ENCODE measurements around the gene IFNAR2.
A peak's percentile ranks its signal among the peaks of the same experiment; 100 is the strongest.

The IFNAR2 gene

GRCh38 chr21:33254766-33255165 lies 25.0 kb downstream of the IFNAR2 start:
- no peak overlapping the region for H2AFZ ChIP-seq (ENCODE audit: low read depth, low read length)
- H3K4me1 ChIP-seq (ENCODE audit: insufficient read depth, low read length), result no peaks in the 10 kb centered on the region
- H3K4me3 ChIP-seq (ENCODE audit: low read length), result no peak overlapping the region
- H3K27me3 ChIP-seq (ENCODE audit: insufficient read depth, low read length), result no peaks in the 10 kb centered on the region
- peaks cover 74% of the 10 kb centered on the region for H3K36me3 ChIP-seq (ENCODE audit: insufficient read depth, low read length)
- H3K9me3 ChIP-seq (ENCODE audit: low read length), result peaks cover 17% of the 10 kb centered on the region

GRCh38 chr21:33255404-33255803 lies 25.7 kb downstream of the IFNAR2 start:
- no peaks in the 10 kb centered on the region for H3K27me3 ChIP-seq (ENCODE audit: insufficient read depth, low read length)
- no peak overlapping the region for H2AFZ ChIP-seq (ENCODE audit: low read depth, low read length)
- no peaks in the 10 kb centered on the region for H3K4me1 ChIP-seq (ENCODE audit: insufficient read depth, low read length)
- peaks cover 17% of the 10 kb centered on the region for H3K9me3 ChIP-seq (ENCODE audit: low read length)
- H3K36me3 ChIP-seq (ENCODE audit: insufficient read depth, low read length), result peaks cover 72% of the 10 kb centered on the region
- no peak overlapping the region for H3K4me3 ChIP-seq (ENCODE audit: low read length)

GRCh38 chr21:33256019-33256418 lies 26.3 kb downstream of the IFNAR2 start:
- H3K4me1 ChIP-seq (ENCODE audit: insufficient read depth, low read length), result no peaks in the 10 kb centered on the region
- peaks cover 68% of the 10 kb centered on the region for H3K36me3 ChIP-seq (ENCODE audit: insufficient read depth, low read length)
- H2AFZ ChIP-seq (ENCODE audit: low read depth, low read length), result no peak overlapping the region
- H3K9me3 ChIP-seq (ENCODE audit: low read length), result peaks cover 17% of the 10 kb centered on the region
- no peaks in the 10 kb centered on the region for H3K27me3 ChIP-seq (ENCODE audit: insufficient read depth, low read length)
- no peak overlapping the region for H3K4me3 ChIP-seq (ENCODE audit: low read length)

- H2AFZ ChIP-seq (ENCODE audit: low read depth, low read length), result no peak overlapping the region
- peaks cover 17% of the 10 kb centered on the region for H3K9me3 ChIP-seq (ENCODE audit: low read length)
- no peaks in the 10 kb centered on the region for H3K4me1 ChIP-seq (ENCODE audit: insufficient read depth, low read length)
- H3K36me3 ChIP-seq (ENCODE audit: insufficient read depth, low read length), result peaks cover 58% of the 10 kb centered on the region
- no peak overlapping the region for H3K4me3 ChIP-seq (ENCODE audit: low read length)
- no peaks in the 10 kb centered on the region for H3K27me3 ChIP-seq (ENCODE audit: insufficient read depth, low read length)
Measured at GRCh38 chr21:33257094-33257803, 27.5 kb downstream of the IFNAR2 start.

GRCh38 chr21:33258475-33258874 lies 28.7 kb downstream of the IFNAR2 start:
- no peaks in the 10 kb centered on the region for H3K4me1 ChIP-seq (ENCODE audit: insufficient read depth, low read length)
- no peaks in the 10 kb centered on the region for H3K27me3 ChIP-seq (ENCODE audit: insufficient read depth, low read length)
- no peak overlapping the region for H3K4me3 ChIP-seq (ENCODE audit: low read length)
- H2AFZ ChIP-seq (ENCODE audit: low read depth, low read length), result no peak overlapping the region
- H3K36me3 ChIP-seq (ENCODE audit: insufficient read depth, low read length), result peaks cover 57% of the 10 kb centered on the region
- H3K9me3 ChIP-seq (ENCODE audit: low read length), result peaks cover 17% of the 10 kb centered on the region

GRCh38 chr21:33259428-33259827 lies 29.7 kb downstream of the IFNAR2 start:
- Histone ChIP-seq H2AFZ (ENCODE audit: low read depth, low read length) (no peak overlapping the region), H3K4me1 (ENCODE audit: insufficient read depth, low read length) (no peaks in the 10 kb centered on the region), H3K36me3 (ENCODE audit: insufficient read depth, low read length) (peaks cover 55% of the 10 kb centered on the region), H3K4me3 (ENCODE audit: low read length) (no peak overlapping the region), H3K9me3 (ENCODE audit: low read length) (peaks cover 20% of the 10 kb centered on the region), H3K27me3 (ENCODE audit: insufficient read depth, low read length) (no peaks in the 10 kb centered on the region)

- Histone ChIP-seq H3K9me3 (ENCODE audit: low read length) (peaks cover 20% of the 10 kb centered on the region), H3K4me1 (ENCODE audit: insufficient read depth, low read length) (no peaks in the 10 kb centered on the region), H3K36me3 (ENCODE audit: insufficient read depth, low read length) (peaks cover 52% of the 10 kb centered on the region), H3K4me3 (ENCODE audit: low read length) (no peak overlapping the region), H3K27me3 (ENCODE audit: insufficient read depth, low read length) (no peaks in the 10 kb centered on the region), H2AFZ (ENCODE audit: low read depth, low read length) (no peak overlapping the region)
Measured at GRCh38 chr21:33259995-33260394, 30.3 kb downstream of the IFNAR2 start.

GRCh38 chr21:33261635-33262034 lies 31.9 kb downstream of the IFNAR2 start:
- Histone ChIP-seq H2AFZ (ENCODE audit: low read depth, low read length) (no peak overlapping the region), H3K4me1 (ENCODE audit: insufficient read depth, low read length) (no peaks in the 10 kb centered on the region), H3K36me3 (ENCODE audit: insufficient read depth, low read length) (peaks cover 42% of the 10 kb centered on the region), H3K4me3 (ENCODE audit: low read length) (no peak overlapping the region), H3K9me3 (ENCODE audit: low read length) (peaks cover 20% of the 10 kb centered on the region), H3K27me3 (ENCODE audit: insufficient read depth, low read length) (no peaks in the 10 kb centered on the region)

- Histone ChIP-seq H3K36me3 (ENCODE audit: insufficient read depth, low read length) (peaks cover 29% of the 10 kb centered on the region), H2AFZ (ENCODE audit: low read depth, low read length) (no peak overlapping the region), H3K4me3 (ENCODE audit: low read length) (no peak overlapping the region)
Measured at GRCh38 chr21:33262921-33263320, 33.2 kb downstream of the IFNAR2 start.

GRCh38 chr21:33264561-33264960 lies 34.8 kb downstream of the IFNAR2 start:
- no peaks in the 10 kb centered on the region for H3K4me1 ChIP-seq (ENCODE audit: insufficient read depth, low read length)
- no peak overlapping the region for H2AFZ ChIP-seq (ENCODE audit: low read depth, low read length)
- no peaks in the 10 kb centered on the region for H3K27me3 ChIP-seq (ENCODE audit: insufficient read depth, low read length)
- no peak overlapping the region for H3K4me3 ChIP-seq (ENCODE audit: low read length)
- peaks cover 23% of the 10 kb centered on the region for H3K36me3 ChIP-seq (ENCODE audit: insufficient read depth, low read length)
- peaks cover 3% of the 10 kb centered on the region for H3K9me3 ChIP-seq (ENCODE audit: low read length)

More at GRCh38 chr21:33262921-33263320, 33.2 kb downstream of the IFNAR2 start:
- no peaks in the 10 kb centered on the region for H3K4me1 ChIP-seq (ENCODE audit: insufficient read depth, low read length)
- H3K9me3 ChIP-seq (ENCODE audit: low read length), result peaks cover 7% of the 10 kb centered on the region
- no peaks in the 10 kb centered on the region for H3K27me3 ChIP-seq (ENCODE audit: insufficient read depth, low read length)

- Histone ChIP-seq H3K9me3 (ENCODE audit: low read length) (peaks cover 3% of the 10 kb centered on the region), H3K4me1 (ENCODE audit: insufficient read depth, low read length) (no peaks in the 10 kb centered on the region), H3K36me3 (ENCODE audit: insufficient read depth, low read length) (peaks cover 21% of the 10 kb centered on the region), H3K4me3 (ENCODE audit: low read length) (no peak overlapping the region), H2AFZ (ENCODE audit: low read depth, low read length) (no peak overlapping the region), H3K27me3 (ENCODE audit: insufficient read depth, low read length) (no peaks in the 10 kb centered on the region)
Measured at GRCh38 chr21:33265664-33266049, 35.9 kb downstream of the IFNAR2 start.

- Histone ChIP-seq H3K27me3 (ENCODE audit: insufficient read depth, low read length) (no peaks in the 10 kb centered on the region), H3K36me3 (ENCODE audit: insufficient read depth, low read length) (peaks cover 21% of the 10 kb centered on the region), H3K4me3 (ENCODE audit: low read length) (peak within 1 kb of the TSS; percentile 29), H3K9me3 (ENCODE audit: low read length) (peaks cover 3% of the 10 kb centered on the region), H3K4me1 (ENCODE audit: insufficient read depth, low read length) (no peaks in the 10 kb centered on the region), H2AFZ (ENCODE audit: low read depth, low read length) (no peak within 1 kb of the TSS)
Measured at GRCh38 chr21:33266050-33266788, 36.5 kb downstream of the IFNAR2 start, which contains the start of gene IL10RB. Gene IL10RB, plus strand, starts transcription at chr21:33266367. Its CDS starts 99 bp downstream, at chr21:33266466.

- peak overlapping the region; percentile 29 for H3K4me3 ChIP-seq (ENCODE audit: low read length)
- no peaks in the 10 kb centered on the region for H3K27me3 ChIP-seq (ENCODE audit: insufficient read depth, low read length)
- H3K9me3 ChIP-seq (ENCODE audit: low read length), result peaks cover 3% of the 10 kb centered on the region
- no peak overlapping the region for H2AFZ ChIP-seq (ENCODE audit: low read depth, low read length)
- H3K36me3 ChIP-seq (ENCODE audit: insufficient read depth, low read length), result peaks cover 21% of the 10 kb centered on the region
- no peaks in the 10 kb centered on the region for H3K4me1 ChIP-seq (ENCODE audit: insufficient read depth, low read length)
Measured at GRCh38 chr21:33266789-33267135, 37.0 kb downstream of the IFNAR2 start.

Measured in neuron (in vitro differentiated cells).